Brain microvascular endothelial cell (primary cell): ENCODE data around the gene DCD.

Source experiments
- DNase-seq: peaks from one replicate; pipeline ENCODE4 v3.0.0-alpha.2; 2020
- H3K27ac ChIP-seq: fragments of 250-450 bp; sonication (Bioruptor Pico); 2 replicates; pipeline ENCODE4 v1.5.1; 2020; ENCODE audit warnings: mild to moderate bottlenecking, moderate library complexity
- H3K27me3 ChIP-seq: fragments of 250-450 bp; sonication (Bioruptor Pico); replicated peaks from 2 replicates; pipeline ENCODE4 v1.5.1; 2020; ENCODE audit warnings: mild to moderate bottlenecking
- H3K36me3 ChIP-seq: fragments of 250-450 bp; sonication (Bioruptor Pico); replicated peaks from 2 replicates; pipeline ENCODE4 v1.5.1; 2020; ENCODE audit warnings: mild to moderate bottlenecking
- H3K4me3 ChIP-seq: 2 replicates; pipeline ENCODE4 v1.5.1; 2011; ENCODE audit warnings: low read depth, mild to moderate bottlenecking, control low read depth, low read length, moderate library complexity
- in situ Hi-C: cut with HindIII; loops from 2 replicates; pipeline ENCODE4 v1.10.0; 2017; ENCODE audit warnings: low sequenced_read_pairs, low pct_ligation_motif_present
- TF ChIP-seq, protein P1 (sequence below): IDR thresholded peaks from 2 replicates; pipeline ENCODE4 v1.5.1; 2011; ENCODE audit warnings: low read depth, mild to moderate bottlenecking, moderate library complexity, low read length, control low read depth, inconsistent platforms; ENCODE audit errors: missing control alignments

DCD gene

DNA sequence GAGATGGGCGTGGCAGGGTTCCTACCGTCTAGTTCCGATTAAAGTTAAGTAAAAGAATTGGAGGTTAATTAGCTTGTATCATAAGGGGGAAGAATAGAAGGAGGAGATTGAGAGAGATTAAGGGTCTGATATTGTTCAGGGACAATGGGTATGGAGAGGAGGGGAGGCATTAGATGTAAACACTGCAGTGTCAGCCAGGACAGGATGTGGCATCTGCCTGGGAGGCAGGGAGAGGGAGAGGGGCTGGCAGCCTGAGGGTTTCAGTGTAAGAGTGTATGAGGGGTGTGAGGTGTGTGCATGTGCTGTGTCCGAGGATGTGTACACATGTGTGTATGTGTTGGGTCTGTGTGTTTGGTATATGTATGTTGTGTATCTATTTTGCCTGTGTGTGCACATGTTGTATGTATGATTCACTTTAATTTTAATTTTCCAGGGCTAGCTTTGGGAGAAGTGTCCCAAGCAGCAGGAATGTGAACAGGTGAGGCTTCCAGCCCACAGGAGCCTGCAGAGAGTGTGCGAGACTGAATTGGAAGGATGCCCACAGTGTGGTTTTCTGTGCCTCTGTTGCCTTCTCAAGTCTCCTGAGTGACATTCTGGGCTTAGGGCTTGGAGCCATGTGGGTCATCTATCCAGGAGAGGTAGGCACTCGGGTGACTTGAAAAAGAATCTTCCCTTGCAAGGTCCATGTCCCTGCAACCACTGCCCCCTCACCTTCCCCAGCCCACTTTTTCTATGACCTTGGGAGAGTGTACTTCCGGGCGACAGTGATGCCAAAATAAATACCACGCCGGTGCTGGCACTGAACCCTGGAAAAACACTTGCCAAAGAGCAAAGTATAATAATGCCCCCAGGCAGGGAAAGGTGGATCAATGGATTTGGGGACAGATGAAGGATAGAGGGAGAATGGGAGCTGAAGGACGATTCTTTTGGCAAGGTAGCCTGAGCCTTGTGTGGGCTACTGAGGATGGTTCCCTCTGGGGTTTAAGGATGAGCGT lies 36.8 kb upstream of the DCD start:
- Histone ChIP-seq H3K36me3 (no peaks in the 10 kb centered on the region), H3K27ac (no peak overlapping the region), H3K4me3 (no peak overlapping the region), H3K27me3 (no peaks in the 10 kb centered on the region)
- TF ChIP-seq, protein P1, sequence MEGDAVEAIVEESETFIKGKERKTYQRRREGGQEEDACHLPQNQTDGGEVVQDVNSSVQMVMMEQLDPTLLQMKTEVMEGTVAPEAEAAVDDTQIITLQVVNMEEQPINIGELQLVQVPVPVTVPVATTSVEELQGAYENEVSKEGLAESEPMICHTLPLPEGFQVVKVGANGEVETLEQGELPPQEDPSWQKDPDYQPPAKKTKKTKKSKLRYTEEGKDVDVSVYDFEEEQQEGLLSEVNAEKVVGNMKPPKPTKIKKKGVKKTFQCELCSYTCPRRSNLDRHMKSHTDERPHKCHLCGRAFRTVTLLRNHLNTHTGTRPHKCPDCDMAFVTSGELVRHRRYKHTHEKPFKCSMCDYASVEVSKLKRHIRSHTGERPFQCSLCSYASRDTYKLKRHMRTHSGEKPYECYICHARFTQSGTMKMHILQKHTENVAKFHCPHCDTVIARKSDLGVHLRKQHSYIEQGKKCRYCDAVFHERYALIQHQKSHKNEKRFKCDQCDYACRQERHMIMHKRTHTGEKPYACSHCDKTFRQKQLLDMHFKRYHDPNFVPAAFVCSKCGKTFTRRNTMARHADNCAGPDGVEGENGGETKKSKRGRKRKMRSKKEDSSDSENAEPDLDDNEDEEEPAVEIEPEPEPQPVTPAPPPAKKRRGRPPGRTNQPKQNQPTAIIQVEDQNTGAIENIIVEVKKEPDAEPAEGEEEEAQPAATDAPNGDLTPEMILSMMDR = no peak
- DNase-seq = no peak
- in situ Hi-C loops = no loop called here

DNA sequence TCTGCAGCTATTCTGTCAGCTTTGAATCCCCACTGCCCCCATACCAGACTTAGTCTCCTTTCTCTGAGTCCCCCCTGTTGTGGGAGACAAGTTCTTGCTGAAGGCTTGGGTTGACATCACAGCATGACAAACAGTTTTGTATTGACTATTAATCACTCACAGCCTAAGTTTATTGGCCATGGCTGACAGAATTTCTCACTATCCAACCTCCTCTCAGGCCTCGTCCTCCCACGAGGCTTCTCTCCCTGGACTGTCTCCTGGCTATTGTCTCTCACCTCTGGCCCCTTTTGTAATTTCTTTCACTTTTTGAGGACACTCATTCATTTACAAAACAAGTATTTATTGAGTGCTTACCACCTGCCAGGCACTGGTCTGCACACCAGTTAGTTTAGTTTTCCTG lies 35.2 kb upstream of the DCD start:
- DNase-seq = no peak
- H3K27ac ChIP-seq = no peak overlapping the region
- TF ChIP-seq, protein P1 = no peak
- no peaks in the 10 kb centered on the region for H3K36me3 ChIP-seq
- no peak overlapping the region for H3K4me3 ChIP-seq
- no peaks in the 10 kb centered on the region for H3K27me3 ChIP-seq
- in situ Hi-C loops = no loop called here

DNA sequence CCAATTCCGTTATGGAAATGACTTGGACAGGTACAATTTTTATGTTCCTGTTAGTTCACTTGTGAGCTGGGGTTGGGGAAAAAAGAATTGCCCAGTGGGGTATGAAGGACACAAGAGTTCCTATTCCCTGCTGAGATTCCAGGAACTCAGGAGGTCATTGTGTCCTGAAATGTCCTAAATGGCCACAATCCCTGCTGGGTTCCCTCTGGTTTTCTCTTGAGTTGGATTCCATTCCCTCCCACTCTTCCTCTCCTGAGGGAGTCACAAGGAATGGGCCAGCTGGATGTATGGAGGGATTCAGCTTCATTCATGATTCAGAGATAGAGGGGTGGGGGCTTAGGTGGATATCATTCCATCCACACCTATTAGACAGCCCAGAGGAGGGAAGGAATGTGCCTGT lies 34.5 kb upstream of the DCD start:
- no peaks in the 10 kb centered on the region for H3K36me3 ChIP-seq
- in situ Hi-C loops = no loop called here
- H3K4me3 ChIP-seq = no peak overlapping the region
- TF ChIP-seq, protein P1 = no peak
- H3K27me3 ChIP-seq = no peaks in the 10 kb centered on the region
- DNase-seq = no peak
- H3K27ac ChIP-seq = no peak overlapping the region

DNA sequence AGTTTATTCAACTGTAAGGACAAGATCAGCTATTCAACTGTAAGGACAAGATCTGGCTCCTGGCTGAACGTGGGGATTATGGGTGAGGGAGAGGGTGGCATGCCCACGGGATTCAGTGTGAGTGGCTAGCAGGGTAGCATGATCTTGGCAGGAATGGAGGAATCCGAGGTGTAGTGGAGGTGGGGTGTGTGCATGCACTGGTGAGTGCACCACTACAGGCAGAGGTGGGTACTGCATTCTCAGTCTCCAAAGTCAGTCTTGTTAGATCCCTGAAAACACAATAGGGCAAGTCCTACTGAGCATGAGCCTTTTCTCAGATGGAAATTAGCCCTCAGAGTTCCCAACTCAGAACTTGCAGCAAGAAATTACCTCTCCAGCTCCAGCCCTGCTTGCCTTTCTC lies 32.2 kb upstream of the DCD start:
- Histone ChIP-seq H3K4me3 (no peak overlapping the region), H3K27me3 (no peaks in the 10 kb centered on the region), H3K27ac (no peak overlapping the region), H3K36me3 (no peaks in the 10 kb centered on the region)
- in situ Hi-C loops = no loop called here
- DNase-seq = peak; percentile 27
- TF ChIP-seq, protein P1 = peak; percentile 66

DNA sequence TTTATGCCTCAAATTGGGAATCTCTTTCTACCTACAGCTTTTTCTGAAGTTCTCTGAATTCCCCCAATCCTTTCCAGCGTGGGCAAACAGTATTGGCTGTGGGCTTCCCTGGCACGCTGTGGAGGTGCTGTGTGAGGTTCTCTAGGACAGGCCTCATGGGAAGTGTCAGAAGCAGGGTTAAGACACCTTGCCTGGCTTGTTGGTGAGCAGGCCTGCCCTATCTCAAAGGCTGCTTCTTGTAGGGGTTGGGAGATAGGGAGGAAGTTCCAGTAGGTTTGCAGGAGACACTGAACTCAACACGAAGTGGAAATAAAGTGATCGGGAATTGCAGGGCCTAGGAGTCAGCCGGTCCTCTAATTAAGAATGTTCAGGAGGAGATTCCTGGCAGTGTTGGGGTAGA lies 30.0 kb upstream of the DCD start:
- Histone ChIP-seq H3K27me3 (no peaks in the 10 kb centered on the region), H3K4me3 (no peak overlapping the region), H3K27ac (no peak overlapping the region), H3K36me3 (no peaks in the 10 kb centered on the region)
- in situ Hi-C loops = no loop called here
- TF ChIP-seq, protein P1 = no peak
- no peak for DNase-seq
